HG02763 (cell line): ENCODE data around the gene NECTIN1.

ENCODE experiments used
- ATAC-seq: cut with Tn5 transposase; IDR thresholded peaks from one replicate; pipeline ENCODE4 v1.9.1; 2021; ENCODE audit warnings: mild to moderate bottlenecking, moderate library complexity; ENCODE audit not compliant: unreplicated experiment

The NECTIN1 gene

GRCh38 chr11:119755356-119756071 is 26.5 kb upstream of the NECTIN1 start:
- ATAC-seq: no peak

- no peak for ATAC-seq
Observed at GRCh38 chr11:119754656-119755355, 25.8 kb upstream of the NECTIN1 start.

GRCh38 chr11:119754199-119754598 is 25.2 kb upstream of the NECTIN1 start:
- ATAC-seq: no peak

GRCh38 chr11:119752946-119753345 is 23.9 kb upstream of the NECTIN1 start:
- ATAC-seq: no peak

GRCh38 chr11:119752345-119752871 is 23.4 kb upstream of the NECTIN1 start:
- ATAC-seq: no peak

GRCh38 chr11:119750056-119750455 is 21.1 kb upstream of the NECTIN1 start:
- ATAC-seq: no peak

GRCh38 chr11:119749006-119749565 is 20.1 kb upstream of the NECTIN1 start:
- no peak for ATAC-seq

GRCh38 chr11:119747868-119748660 is 19.1 kb upstream of the NECTIN1 start:
- ATAC-seq: no peak

- no peak for ATAC-seq
Observed at GRCh38 chr11:119745776-119746535, 17.0 kb upstream of the NECTIN1 start.

- no peak for ATAC-seq
Observed at GRCh38 chr11:119745112-119745511, 16.1 kb upstream of the NECTIN1 start.

- ATAC-seq: no peak
Observed at GRCh38 chr11:119744577-119744976, 15.6 kb upstream of the NECTIN1 start.

- ATAC-seq: no peak
Observed at GRCh38 chr11:119743006-119743405, 14.0 kb upstream of the NECTIN1 start.

- ATAC-seq: no peak
Observed at GRCh38 chr11:119742263-119742861, 13.4 kb upstream of the NECTIN1 start.

GRCh38 chr11:119741369-119742262 is 12.6 kb upstream of the NECTIN1 start:
- ATAC-seq: no peak

GRCh38 chr11:119739975-119740374 is 11.0 kb upstream of the NECTIN1 start:
- no peak for ATAC-seq

GRCh38 chr11:119739021-119739703 is 10.2 kb upstream of the NECTIN1 start:
- no peak for ATAC-seq

GRCh38 chr11:119738059-119738439 is 9.0 kb upstream of the NECTIN1 start:
- no peak for ATAC-seq

- no peak for ATAC-seq
Observed at GRCh38 chr11:119737366-119738058, 8.5 kb upstream of the NECTIN1 start.
